Fibroblast of mammary gland (primary cell): ENCODE data around the gene S100A1.

ENCODE experiments used
- DNase-seq: peaks from one replicate; pipeline ENCODE4 v3.0.0-alpha.2; 2010; ENCODE audit warnings: low read depth
- H3K4me3 ChIP-seq: 2 replicates; pipeline ENCODE4 v1.5.1; 2011; ENCODE audit warnings: low read depth, mild to moderate bottlenecking, low read length, moderate library complexity; ENCODE audit not compliant: control insufficient read depth
- CTCF ChIP-seq: conservative IDR thresholded peaks from 2 replicates; pipeline ENCODE4 v1.5.1; 2011; ENCODE audit warnings: low read depth, low read length, inconsistent platforms; ENCODE audit not compliant: control insufficient read depth, insufficient read depth

Gene S100A1

GRCh38 chr1:153602749-153603148, 25.5 kb upstream of the S100A1 start:
- no peak for DNase-seq
- TF ChIP-seq CTCF: no peak
- H3K4me3 ChIP-seq: no peak overlapping the region

DNA sequence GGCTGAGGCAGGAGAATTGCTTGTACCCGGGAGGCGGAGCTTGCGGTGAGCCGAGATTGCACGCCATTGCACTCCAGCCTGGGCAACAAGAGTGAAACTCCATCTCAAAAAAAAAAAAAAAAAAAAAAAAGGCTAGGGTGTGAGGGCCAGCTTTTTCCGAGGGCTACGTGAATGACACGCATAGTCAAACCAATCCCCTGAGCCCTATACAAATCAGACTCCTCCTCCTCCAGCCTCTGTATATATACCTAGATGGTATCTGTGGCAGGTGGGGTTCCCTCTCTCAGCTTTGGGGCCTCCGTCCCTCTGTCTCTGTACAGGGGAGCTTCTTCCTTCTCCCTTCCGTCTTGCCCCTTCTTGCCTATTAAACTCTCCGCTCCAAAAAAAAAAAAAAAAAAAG, 22.0 kb upstream of the S100A1 start:
- no peak for TF ChIP-seq CTCF
- no peak overlapping the region for H3K4me3 ChIP-seq
- DNase-seq: no peak

DNA sequence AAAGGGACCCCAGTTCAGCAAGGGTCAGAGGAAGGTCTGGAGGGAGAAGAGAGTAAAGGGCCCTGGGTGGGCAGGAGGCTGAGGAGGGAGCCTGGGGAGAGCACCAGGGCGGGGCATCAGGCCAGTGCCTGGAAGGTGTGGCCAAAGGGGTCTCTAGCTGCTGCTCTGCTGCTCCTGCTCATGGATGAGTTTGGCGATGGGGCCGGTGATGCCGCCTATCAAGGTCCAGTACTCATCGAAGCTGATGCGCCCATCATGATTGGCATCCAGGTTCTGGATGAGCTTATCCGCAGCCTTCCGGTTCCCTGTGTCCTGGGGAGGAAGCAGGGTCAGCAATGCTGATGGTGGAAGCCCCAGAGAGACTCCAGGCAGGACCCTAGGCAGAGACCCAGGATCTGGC, 20.9 kb upstream of the S100A1 start:
- DNase-seq: no peak
- H3K4me3 ChIP-seq: no peak overlapping the region
- no peak for TF ChIP-seq CTCF

DNA sequence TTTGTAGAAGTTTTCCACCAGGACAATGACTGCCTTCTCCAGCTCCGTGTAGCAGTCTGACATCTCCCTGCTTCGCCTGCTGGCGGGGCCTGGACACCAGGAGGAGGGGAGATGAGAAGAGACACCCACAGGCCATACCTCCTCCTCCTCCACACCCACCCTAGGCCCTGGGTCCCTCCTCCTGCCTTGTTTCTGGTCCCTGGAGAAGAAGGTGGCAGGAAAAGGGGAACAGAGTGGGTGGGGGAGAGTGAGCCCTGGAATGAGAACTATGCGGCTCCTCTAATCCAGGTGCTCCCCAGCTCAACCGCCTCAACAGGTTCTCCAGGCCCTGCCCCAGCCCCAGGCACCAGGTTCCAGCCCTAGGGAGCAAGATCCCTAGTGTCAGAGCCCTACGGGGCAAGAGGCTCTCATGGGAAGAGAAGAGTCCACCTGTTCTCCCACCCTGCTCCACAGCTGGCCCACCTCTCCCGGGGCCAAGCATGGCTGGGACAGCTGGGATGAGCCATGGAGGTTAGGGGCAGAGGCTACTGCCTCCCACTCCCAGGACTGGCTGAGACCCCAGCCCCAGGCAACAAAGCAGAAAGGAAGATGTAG, 20.0 kb upstream of the S100A1 start:
- peak overlapping the region; percentile 94 for H3K4me3 ChIP-seq
- no peak for DNase-seq
- TF ChIP-seq CTCF: no peak

DNA sequence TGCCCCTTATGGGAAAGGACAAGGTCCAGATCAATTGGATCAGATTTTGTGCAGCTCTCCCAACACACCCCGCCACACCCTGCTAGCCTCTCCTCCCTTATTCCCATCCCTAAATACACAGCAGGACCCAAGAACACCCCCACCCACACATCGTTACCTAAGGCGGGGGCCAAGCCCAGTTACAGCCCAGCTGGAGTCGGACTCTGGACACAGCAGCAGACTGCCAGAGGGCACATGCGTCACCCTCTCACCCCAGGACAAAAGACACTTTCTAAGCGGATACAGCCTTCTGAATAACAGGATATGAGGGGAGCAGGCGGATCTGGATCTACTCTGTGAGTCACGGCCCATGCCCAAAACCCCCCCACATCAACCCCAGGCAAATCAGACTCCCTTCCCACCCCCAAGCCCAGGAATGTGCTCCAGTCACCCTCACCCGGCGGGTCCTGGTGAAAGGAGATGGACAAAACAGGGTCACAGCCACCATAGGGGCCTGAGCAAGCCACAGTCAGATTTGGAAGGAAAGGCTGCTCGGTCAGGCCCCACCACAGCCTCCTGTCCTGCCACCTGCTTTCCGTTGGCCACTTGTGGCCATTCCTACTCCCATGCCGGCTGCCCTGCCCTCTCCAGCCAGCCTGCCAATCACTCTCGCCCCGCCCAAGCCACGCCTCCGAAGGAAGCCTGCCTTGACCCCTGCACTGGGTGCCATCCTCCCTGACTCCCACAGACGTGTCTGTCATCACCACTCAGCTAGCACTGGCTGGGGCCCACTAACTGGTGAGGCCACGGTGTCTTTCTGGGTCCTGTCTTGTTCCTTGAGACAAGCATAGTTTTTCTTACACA, 19.3 kb upstream of the S100A1 start:
- DNase-seq: peak; percentile 98
- peak overlapping the region; percentile 94 for H3K4me3 ChIP-seq
- no peak for TF ChIP-seq CTCF

DNA sequence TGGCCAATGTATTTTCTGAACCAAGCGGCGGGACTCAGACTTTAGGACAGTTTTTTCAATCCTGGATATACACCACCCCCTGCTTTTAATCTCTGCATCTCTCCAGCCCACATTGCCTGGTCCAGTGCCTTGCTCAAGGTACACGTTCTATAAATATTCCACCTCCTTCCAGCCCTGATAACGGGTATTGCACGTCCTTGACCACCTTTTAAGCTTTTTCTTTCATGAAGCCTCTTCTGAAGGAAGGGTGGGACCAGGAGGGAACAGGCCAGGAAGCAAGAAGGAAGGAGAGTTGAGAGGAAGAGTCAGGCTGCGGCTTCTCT, 18.7 kb upstream of the S100A1 start:
- H3K4me3 ChIP-seq: peak overlapping the region; percentile 94
- no peak for DNase-seq
- TF ChIP-seq CTCF: no peak
